ENCODE measurements around the gene COPG2. TPM values are rescaled to one million over a fixed set of nuclear protein-coding genes. Genes with fewer than 3 reads are reported as not detected.
"Not testable (repeated sequence)": the region's sequence is repeated elsewhere in the genome, so short reads cannot be mapped to it uniquely, and the experiment has no call there.

COPG2 gene
- total RNA-seq, 1 donor from 2014 or later: 47.5 TPM

DNA sequence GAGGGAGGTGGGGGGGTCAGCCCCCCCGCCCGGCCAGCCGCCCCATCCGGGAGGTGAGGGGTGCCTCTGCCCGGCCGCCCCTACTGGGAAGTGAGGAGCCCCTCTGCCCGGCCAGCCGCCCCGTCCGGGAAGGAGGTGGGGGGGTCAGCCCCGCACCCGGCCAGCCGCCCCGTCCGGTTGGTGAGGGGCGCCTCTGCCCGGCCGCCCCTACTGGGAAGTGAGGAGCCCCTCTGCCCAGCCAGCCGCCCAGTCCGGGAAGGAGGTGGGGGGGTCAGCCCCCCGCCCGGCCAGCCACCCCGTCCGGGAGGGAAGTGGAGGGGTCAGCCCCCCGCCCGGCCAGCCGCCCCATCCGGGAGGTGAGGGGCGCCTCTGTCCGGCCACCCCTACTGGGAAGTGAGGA, 77.1 kb downstream of the COPG2 start:
- H3K36me3 ChIP-seq (ENCODE audit: control insufficient read depth in 3 of 3, insufficient read depth in 3 of 3, low read length in 3 of 3); H3K27ac ChIP-seq (ENCODE audit: low read depth, low read length); H3K9ac ChIP-seq (ENCODE audit: low read depth in 1 of 3, low read length in 3 of 3); H3K4me3 ChIP-seq (ENCODE audit: low read length in 3 of 3); H3K4me1 ChIP-seq (ENCODE audit: control insufficient read depth in 3 of 3, insufficient read depth in 3 of 3, low read length in 3 of 3); H3K27me3 ChIP-seq (ENCODE audit: control insufficient read depth in 3 of 3, insufficient read depth in 3 of 3, low read length in 3 of 3); H3K9me3 ChIP-seq (ENCODE audit: control insufficient read depth in 3 of 3, low read length in 3 of 3): not testable (repeated sequence)

DNA sequence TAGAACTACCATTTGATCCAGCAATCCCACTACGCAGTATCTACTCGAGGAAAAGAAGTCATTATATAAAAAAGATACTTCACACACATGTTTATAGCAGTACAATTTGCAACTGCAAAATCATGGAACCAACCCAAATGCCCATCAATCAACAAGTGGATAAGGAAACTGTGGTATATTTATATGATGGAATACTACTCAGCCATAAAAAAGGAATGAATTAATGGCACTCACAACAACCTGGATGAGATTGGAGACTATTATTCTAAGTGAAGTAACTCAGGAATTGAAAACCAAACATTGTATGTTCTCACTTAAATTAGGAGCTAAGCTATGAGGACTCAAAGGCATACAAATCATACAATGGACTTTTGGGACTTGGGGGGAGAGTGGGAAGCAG, 82.6 kb downstream of the COPG2 start:
- H3K9ac ChIP-seq (ENCODE audit: low read depth in 1 of 3, low read length in 3 of 3); H3K27ac ChIP-seq (ENCODE audit: low read depth, low read length); H3K36me3 ChIP-seq (ENCODE audit: control insufficient read depth in 3 of 3, insufficient read depth in 3 of 3, low read length in 3 of 3); H3K4me1 ChIP-seq (ENCODE audit: control insufficient read depth in 3 of 3, insufficient read depth in 3 of 3, low read length in 3 of 3); H3K9me3 ChIP-seq (ENCODE audit: control insufficient read depth in 3 of 3, low read length in 3 of 3); H3K4me3 ChIP-seq (ENCODE audit: low read length in 3 of 3); H3K27me3 ChIP-seq (ENCODE audit: control insufficient read depth in 3 of 3, insufficient read depth in 3 of 3, low read length in 3 of 3): not testable (repeated sequence)

DNA sequence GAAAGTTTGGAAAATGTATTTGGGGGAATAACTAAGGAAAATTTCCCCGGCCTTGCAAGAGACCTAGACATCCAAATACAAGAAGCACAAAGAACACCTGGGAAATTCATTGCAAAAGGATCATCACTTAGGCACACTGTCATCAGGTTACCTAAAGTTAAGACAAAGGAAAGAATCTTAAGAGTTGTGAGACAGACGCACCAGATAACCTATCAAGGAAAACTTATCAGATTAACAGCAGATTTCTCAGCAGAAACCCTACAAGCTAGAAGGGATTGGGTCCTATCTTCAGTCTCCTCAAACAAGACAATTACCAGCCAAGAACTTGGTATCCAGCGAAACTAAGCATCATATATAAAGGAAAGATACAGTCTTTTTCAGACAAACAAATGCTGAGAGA, 93.4 kb downstream of the COPG2 start:
- not testable (repeated sequence) for H3K36me3 ChIP-seq (ENCODE audit: control insufficient read depth in 3 of 3, insufficient read depth in 3 of 3, low read length in 3 of 3); H3K4me3 ChIP-seq (ENCODE audit: low read length in 3 of 3); H3K9ac ChIP-seq (ENCODE audit: low read depth in 1 of 3, low read length in 3 of 3); H3K27me3 ChIP-seq (ENCODE audit: control insufficient read depth in 3 of 3, insufficient read depth in 3 of 3, low read length in 3 of 3); H3K4me1 ChIP-seq (ENCODE audit: control insufficient read depth in 3 of 3, insufficient read depth in 3 of 3, low read length in 3 of 3); H3K9me3 ChIP-seq (ENCODE audit: control insufficient read depth in 3 of 3, low read length in 3 of 3); H3K27ac ChIP-seq (ENCODE audit: low read depth, low read length)

DNA sequence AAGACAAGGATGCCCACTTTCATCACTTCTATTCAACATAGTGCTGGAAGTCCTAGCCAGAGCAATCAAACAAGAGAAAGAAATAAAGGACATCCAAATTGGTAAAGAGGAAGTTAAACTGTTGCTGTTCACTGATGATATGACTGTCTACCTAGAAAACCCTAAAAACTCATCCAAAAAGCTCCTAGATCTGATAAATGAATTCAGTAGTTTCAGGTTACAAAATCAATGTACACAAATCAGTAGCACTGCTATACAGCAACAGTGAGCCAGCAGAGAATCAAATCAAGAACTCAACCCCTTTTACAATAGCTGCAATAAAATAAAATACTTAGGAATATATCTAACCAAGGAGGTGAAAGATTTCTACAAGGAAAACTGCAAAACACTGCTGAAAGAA, 98.4 kb downstream of the COPG2 start:
- H3K4me1 ChIP-seq (ENCODE audit: control insufficient read depth in 3 of 3, insufficient read depth in 3 of 3, low read length in 3 of 3); H3K36me3 ChIP-seq (ENCODE audit: control insufficient read depth in 3 of 3, insufficient read depth in 3 of 3, low read length in 3 of 3); H3K9me3 ChIP-seq (ENCODE audit: control insufficient read depth in 3 of 3, low read length in 3 of 3); H3K9ac ChIP-seq (ENCODE audit: low read depth in 1 of 3, low read length in 3 of 3); H3K27ac ChIP-seq (ENCODE audit: low read depth, low read length); H3K4me3 ChIP-seq (ENCODE audit: low read length in 3 of 3); H3K27me3 ChIP-seq (ENCODE audit: control insufficient read depth in 3 of 3, insufficient read depth in 3 of 3, low read length in 3 of 3): not testable (repeated sequence)

DNA sequence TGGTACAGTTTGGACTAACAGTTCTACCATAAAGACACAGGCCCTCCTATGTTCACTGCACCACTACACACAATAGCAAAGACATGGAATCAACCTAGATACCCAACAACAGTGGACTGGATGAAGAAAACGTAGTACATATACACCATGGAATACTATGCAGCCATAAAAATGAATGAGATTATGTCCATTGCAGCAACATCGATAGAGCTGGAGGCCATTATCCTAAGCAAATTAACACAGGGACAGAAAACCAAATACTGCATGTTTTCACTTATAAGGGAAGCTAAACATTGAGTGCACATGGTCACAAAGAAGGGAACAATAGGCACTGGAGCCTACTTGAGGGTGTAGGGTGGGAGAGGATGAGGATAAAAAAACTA, 101.7 kb downstream of the COPG2 start:
- Histone ChIP-seq H3K27ac (ENCODE audit: low read depth, low read length) (no peak overlapping the region), H3K9me3 (ENCODE audit: control insufficient read depth in 3 of 3, low read length in 3 of 3) (no peaks in the 10 kb centered on the region), H3K36me3 (ENCODE audit: control insufficient read depth in 3 of 3, insufficient read depth in 3 of 3, low read length in 3 of 3) (no peaks in the 10 kb centered on the region), H3K27me3 (ENCODE audit: control insufficient read depth in 3 of 3, insufficient read depth in 3 of 3, low read length in 3 of 3) (no peaks in the 10 kb centered on the region), H3K4me3 (ENCODE audit: low read length in 3 of 3) (no peak overlapping the region), H3K9ac (ENCODE audit: low read depth in 1 of 3, low read length in 3 of 3) (no peak overlapping the region), H3K4me1 (ENCODE audit: control insufficient read depth in 3 of 3, insufficient read depth in 3 of 3, low read length in 3 of 3) (no peaks in the 10 kb centered on the region)

DNA sequence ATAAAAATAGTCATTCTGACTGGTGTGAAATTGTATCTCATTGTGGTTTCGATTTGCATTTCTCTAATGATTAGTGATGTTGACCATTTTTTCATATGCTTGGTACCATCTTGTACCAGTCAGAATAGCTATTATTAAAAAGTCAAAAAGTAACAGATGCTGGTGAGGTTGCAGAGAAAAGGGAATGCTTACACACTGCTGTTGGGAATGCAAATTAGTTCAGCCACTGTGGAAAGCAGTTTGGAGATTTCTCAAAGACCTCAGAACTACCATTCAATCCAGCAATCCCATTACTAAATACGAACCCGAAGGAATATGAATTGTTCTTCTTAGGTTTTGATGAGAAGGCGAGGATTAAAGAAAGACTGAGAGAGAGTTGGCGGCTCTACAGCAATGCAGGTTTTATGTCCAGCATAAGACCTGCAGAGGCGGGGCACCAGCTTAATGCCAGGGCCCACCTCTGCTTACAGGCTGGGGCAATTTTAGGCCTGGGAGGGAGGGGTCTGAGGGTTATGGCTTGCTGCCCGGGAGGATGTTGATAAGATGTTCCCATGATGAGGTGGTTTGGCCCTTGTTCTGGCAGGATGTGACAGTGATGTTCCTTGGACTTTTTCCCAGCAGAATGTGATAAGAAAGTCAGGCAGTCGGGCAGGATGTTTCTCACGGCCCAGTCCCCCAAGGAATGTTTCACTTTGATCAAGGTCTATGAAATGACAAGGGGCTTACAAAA, 102.2 kb downstream of the COPG2 start:
- no peak overlapping the region for H3K9ac ChIP-seq (ENCODE audit: low read depth in 1 of 3, low read length in 3 of 3)
- H3K27ac ChIP-seq (ENCODE audit: low read depth, low read length): no peak overlapping the region
- H3K9me3 ChIP-seq (ENCODE audit: control insufficient read depth in 3 of 3, low read length in 3 of 3): no peaks in the 10 kb centered on the region
- no peaks in the 10 kb centered on the region for H3K27me3 ChIP-seq (ENCODE audit: control insufficient read depth in 3 of 3, insufficient read depth in 3 of 3, low read length in 3 of 3)
- no peaks in the 10 kb centered on the region for H3K4me1 ChIP-seq (ENCODE audit: control insufficient read depth in 3 of 3, insufficient read depth in 3 of 3, low read length in 3 of 3)
- H3K36me3 ChIP-seq (ENCODE audit: control insufficient read depth in 3 of 3, insufficient read depth in 3 of 3, low read length in 3 of 3): no peaks in the 10 kb centered on the region
- no peak overlapping the region for H3K4me3 ChIP-seq (ENCODE audit: low read length in 3 of 3)

DNA sequence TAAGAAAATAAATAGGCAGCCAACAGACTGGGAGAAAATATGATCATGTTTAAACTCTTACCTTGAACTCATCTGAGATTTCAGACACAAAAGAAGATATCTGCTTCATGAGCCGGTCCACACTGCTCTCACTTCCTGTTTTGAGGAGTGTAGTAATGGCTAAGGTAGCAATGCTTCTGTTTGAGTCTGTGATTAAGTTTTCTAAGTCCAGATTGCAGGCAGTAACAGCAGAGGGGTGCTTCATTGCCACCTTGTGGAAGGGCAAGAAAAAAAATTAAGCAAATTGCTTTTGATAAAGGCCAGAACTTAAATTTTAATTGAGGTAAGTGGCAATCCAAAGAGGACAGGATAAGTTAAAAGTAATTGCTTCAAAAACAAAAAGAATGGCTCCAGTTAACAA, 107.6 kb downstream of the COPG2 start:
- no peak overlapping the region for H3K4me3 ChIP-seq (ENCODE audit: low read length in 3 of 3)

DNA sequence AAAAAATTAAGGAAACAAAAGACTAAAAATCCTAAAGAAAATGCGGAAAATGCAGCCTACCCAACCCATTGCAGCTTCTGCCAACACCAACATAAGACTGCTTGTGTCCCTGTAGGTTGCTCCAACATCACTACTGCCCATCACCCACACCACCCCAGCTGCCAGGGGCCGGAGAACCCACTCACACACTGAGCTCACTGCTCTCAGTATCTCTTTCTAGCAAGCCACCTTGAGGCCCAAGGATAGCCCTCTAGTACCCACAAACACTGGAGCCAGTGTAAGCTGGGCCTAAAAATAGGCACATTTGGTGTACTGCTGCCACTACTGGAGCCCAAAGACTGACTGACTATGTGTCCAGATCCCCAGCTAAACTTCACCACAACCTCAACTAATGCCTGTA, 109.4 kb downstream of the COPG2 start:
- Histone ChIP-seq H3K9ac (ENCODE audit: low read depth in 1 of 3, low read length in 3 of 3) (no peak overlapping the region), H3K27me3 (ENCODE audit: control insufficient read depth in 3 of 3, insufficient read depth in 3 of 3, low read length in 3 of 3) (no peaks in the 10 kb centered on the region), H3K4me1 (ENCODE audit: control insufficient read depth in 3 of 3, insufficient read depth in 3 of 3, low read length in 3 of 3) (no peaks in the 10 kb centered on the region), H3K36me3 (ENCODE audit: control insufficient read depth in 3 of 3, insufficient read depth in 3 of 3, low read length in 3 of 3) (peaks cover 0 to 7% (median 0%) of the 10 kb centered on the region in 3 donors), H3K27ac (ENCODE audit: low read depth, low read length) (no peak overlapping the region), H3K4me3 (ENCODE audit: low read length in 3 of 3) (no peak overlapping the region), H3K9me3 (ENCODE audit: control insufficient read depth in 3 of 3, low read length in 3 of 3) (no peaks in the 10 kb centered on the region)

More for the DNA sequence above, 107.6 kb downstream of the COPG2 start:
- Histone ChIP-seq H3K9me3 (ENCODE audit: control insufficient read depth in 3 of 3, low read length in 3 of 3) (no peaks in the 10 kb centered on the region), H3K4me1 (ENCODE audit: control insufficient read depth in 3 of 3, insufficient read depth in 3 of 3, low read length in 3 of 3) (no peaks in the 10 kb centered on the region), H3K27me3 (ENCODE audit: control insufficient read depth in 3 of 3, insufficient read depth in 3 of 3, low read length in 3 of 3) (no peaks in the 10 kb centered on the region), H3K9ac (ENCODE audit: low read depth in 1 of 3, low read length in 3 of 3) (no peak overlapping the region), H3K36me3 (ENCODE audit: control insufficient read depth in 3 of 3, insufficient read depth in 3 of 3, low read length in 3 of 3) (peaks cover 0 to 2% (median 0%) of the 10 kb centered on the region in 3 donors), H3K27ac (ENCODE audit: low read depth, low read length) (no peak overlapping the region)

DNA sequence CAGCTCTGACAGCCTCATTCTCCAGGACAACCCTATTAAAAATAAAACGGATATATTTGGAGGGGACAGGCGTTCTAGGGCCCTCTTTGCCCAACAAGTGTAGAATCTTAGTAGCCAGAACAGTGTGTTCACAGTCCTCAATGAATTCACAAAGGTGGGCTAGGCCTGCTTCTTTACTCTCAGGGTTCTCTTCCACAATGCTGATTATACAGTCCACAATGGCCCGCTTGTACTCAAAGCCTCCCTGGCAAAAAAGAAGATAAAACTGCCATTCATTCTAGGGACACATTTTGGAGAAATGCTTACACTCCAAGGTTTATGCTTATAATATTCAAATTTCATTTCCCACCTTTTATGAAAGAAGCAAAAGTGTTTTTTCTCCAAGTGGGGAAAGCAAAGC, 114.1 kb downstream of the COPG2 start:
- no peak overlapping the region for H3K4me3 ChIP-seq (ENCODE audit: low read length in 3 of 3)
- no peak overlapping the region for H3K27ac ChIP-seq (ENCODE audit: low read depth, low read length)
- peaks cover 0 to 7% (median 4%) of the 10 kb centered on the region in 3 donors for H3K36me3 ChIP-seq (ENCODE audit: control insufficient read depth in 3 of 3, insufficient read depth in 3 of 3, low read length in 3 of 3)
- no peaks in the 10 kb centered on the region for H3K9me3 ChIP-seq (ENCODE audit: control insufficient read depth in 3 of 3, low read length in 3 of 3)
- no peaks in the 10 kb centered on the region for H3K4me1 ChIP-seq (ENCODE audit: control insufficient read depth in 3 of 3, insufficient read depth in 3 of 3, low read length in 3 of 3)
- H3K27me3 ChIP-seq (ENCODE audit: control insufficient read depth in 3 of 3, insufficient read depth in 3 of 3, low read length in 3 of 3): no peaks in the 10 kb centered on the region
- H3K9ac ChIP-seq (ENCODE audit: low read depth in 1 of 3, low read length in 3 of 3): no peak overlapping the region

DNA sequence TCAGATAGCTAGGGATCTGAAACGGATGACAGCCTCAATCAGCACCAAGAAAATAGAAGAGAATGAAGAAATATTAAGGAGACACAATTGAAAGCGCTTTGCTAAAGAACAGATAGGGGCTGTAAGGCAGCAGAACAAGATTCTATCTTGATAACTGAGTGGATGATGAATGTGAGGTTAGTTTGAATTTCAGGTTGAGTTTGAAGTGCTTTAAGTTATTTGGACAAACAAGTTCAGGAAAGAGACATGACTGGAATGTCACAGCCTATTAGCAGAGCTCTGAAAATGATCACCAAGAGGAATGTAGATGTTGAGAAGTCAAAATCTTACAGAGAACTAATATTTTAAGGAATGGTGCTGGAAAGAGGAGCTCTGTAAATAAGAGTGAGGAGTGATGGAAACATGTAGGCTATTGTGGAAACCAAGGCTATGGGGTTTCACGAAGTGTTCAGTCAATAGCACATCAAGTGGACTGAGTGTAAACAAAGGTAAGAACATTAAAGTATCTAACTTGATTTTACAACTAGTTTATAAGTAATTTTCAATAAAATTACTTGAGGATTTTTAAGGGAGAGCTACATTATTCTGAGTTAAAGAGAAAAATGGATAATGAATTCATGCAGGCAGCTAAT, 115.0 kb downstream of the COPG2 start:
- H3K9ac ChIP-seq (ENCODE audit: low read depth in 1 of 3, low read length in 3 of 3): no peak overlapping the region

More for the DNA sequence above, 115.0 kb downstream of the COPG2 start:
- Histone ChIP-seq H3K4me1 (ENCODE audit: control insufficient read depth in 3 of 3, insufficient read depth in 3 of 3, low read length in 3 of 3) (no peaks in the 10 kb centered on the region), H3K9me3 (ENCODE audit: control insufficient read depth in 3 of 3, low read length in 3 of 3) (no peaks in the 10 kb centered on the region), H3K27ac (ENCODE audit: low read depth, low read length) (no peak overlapping the region), H3K36me3 (ENCODE audit: control insufficient read depth in 3 of 3, insufficient read depth in 3 of 3, low read length in 3 of 3) (peaks cover 0 to 7% (median 4%) of the 10 kb centered on the region in 3 donors), H3K27me3 (ENCODE audit: control insufficient read depth in 3 of 3, insufficient read depth in 3 of 3, low read length in 3 of 3) (no peaks in the 10 kb centered on the region), H3K4me3 (ENCODE audit: low read length in 3 of 3) (no peak overlapping the region)
